ENCODE data around the gene FTO. TPM values are rescaled to one million over a fixed set of nuclear protein-coding genes. Genes with fewer than 3 reads are reported as not detected.
A peak's percentile ranks its signal among the peaks of the same experiment; 100 is the strongest.

FTO gene
- total and polyA plus RNA-seq, 4 experiments from 2014 or later: 61.5 to 126 (median 69.7) TPM

DNA sequence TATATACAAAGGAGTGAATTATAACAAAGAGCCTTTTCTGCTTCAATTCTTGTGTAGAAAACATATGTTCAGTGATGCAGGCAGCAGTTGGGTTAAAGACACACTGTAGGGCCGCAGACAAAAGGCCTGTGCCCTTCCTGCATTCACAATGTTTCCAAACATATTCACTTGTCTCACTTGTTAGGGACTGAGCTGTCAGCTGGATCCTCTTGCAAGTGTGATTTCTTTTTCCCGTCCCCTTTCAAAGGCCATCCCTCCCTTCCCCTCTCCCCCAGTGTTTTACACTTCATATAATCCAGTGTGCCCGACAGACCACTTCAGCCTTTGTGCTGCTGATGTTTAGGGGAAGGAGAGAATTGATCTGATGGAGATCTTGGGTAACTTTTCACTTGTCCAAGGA, 217.0 kb downstream of the FTO start:
- Mint-ChIP-seq H3K4me1 (peaks cover 2 to 6% (median 3%) of the 10 kb centered on the region in 4 donors), H3K4me3 (no peak overlapping the region), H3K27me3 (no peaks in the 10 kb centered on the region), H3K9me3 (no peaks in the 10 kb centered on the region), H3K27ac (no peak overlapping the region), H3K36me3 (peaks cover 2 to 26% of the 10 kb centered on the region in 2 donors)
- H3K36me3 ChIP-seq (ENCODE audit: insufficient read depth, low read length): no peaks in the 10 kb centered on the region
- CTCF ChIA-PET (ENCODE audit: partially characterized antibody): no interaction called here
- POLR2A ChIA-PET (ENCODE audit: partially characterized antibody): no interaction called here
- H3K9me3 ChIP-seq (ENCODE audit: control insufficient read depth in 1 of 2, low read length in 2 of 2): no peaks in the 10 kb centered on the region
- H3K4me3 ChIP-seq (ENCODE audit: low read length in 2 of 2): no peak overlapping the region
- no peaks in the 10 kb centered on the region for H3K27me3 ChIP-seq (ENCODE audit: insufficient read depth, low read length)
- no peaks in the 10 kb centered on the region for H3K4me1 ChIP-seq (ENCODE audit: insufficient read depth, low read length)
- H3K27ac ChIP-seq (ENCODE audit: low read depth, low read length): no peak overlapping the region
- intact Hi-C loops (cut with micrococcal nuclease): no loop called here
- no peak for DNase-seq

DNA sequence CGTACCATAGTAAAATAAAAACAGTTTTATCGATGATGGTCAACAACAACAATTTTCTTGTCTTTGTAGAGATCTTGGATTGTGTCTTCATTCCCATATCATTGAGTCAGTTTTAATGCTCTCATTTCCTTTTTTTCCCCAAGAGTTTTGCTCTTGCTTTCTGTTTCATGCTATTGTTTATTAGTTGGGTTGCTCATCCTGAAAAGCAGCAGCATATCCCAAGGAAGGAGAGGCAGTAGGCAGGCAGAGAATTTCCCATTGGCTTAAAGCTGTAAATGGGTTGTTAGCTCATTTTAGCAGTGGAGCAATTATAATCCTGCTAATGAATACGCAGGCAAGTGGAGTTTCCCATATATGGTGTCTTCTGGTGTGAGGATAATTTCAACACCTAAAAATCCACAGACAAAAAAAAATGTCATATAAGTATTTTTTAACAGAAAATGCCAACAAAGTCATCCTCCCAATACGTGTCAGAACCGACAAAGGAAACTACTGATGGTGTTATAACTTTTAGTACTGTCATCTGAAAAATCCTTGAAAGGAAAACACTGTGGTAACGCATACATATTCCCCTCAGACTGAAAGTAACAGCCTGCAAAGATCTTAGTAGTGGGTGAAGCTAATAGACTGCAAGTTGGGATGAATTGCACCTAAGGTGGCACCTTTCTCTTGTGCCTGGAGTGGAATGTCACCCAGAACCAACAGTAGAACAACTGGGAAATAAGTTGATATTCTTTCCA, 218.3 kb downstream of the FTO start:
- Histone ChIP-seq H3K4me1 (ENCODE audit: insufficient read depth, low read length) (no peaks in the 10 kb centered on the region), H3K27me3 (ENCODE audit: insufficient read depth, low read length) (no peaks in the 10 kb centered on the region), H3K27ac (ENCODE audit: low read depth, low read length) (no peak overlapping the region), H3K4me3 (ENCODE audit: low read length in 2 of 2) (no peak overlapping the region), H3K36me3 (ENCODE audit: insufficient read depth, low read length) (no peaks in the 10 kb centered on the region), H3K9me3 (ENCODE audit: control insufficient read depth in 1 of 2, low read length in 2 of 2) (no peaks in the 10 kb centered on the region)
- H3K4me3 Mint-ChIP-seq: no peak overlapping the region
- intact Hi-C loops (cut with micrococcal nuclease): no loop called here
- no peaks in the 10 kb centered on the region for H3K27me3 Mint-ChIP-seq
- DNase-seq: no peak
- peaks cover 2 to 6% (median 3%) of the 10 kb centered on the region in 4 donors for H3K4me1 Mint-ChIP-seq
- no peaks in the 10 kb centered on the region for H3K9me3 Mint-ChIP-seq
- ChIA-PET POLR2A (ENCODE audit: partially characterized antibody) (no interaction called here), CTCF (ENCODE audit: partially characterized antibody) (no interaction called here)
- peak overlapping the region in 1 of 7 donors; percentile 75 for H3K27ac Mint-ChIP-seq
- H3K36me3 Mint-ChIP-seq: peaks cover 2 to 17% of the 10 kb centered on the region in 2 donors

DNA sequence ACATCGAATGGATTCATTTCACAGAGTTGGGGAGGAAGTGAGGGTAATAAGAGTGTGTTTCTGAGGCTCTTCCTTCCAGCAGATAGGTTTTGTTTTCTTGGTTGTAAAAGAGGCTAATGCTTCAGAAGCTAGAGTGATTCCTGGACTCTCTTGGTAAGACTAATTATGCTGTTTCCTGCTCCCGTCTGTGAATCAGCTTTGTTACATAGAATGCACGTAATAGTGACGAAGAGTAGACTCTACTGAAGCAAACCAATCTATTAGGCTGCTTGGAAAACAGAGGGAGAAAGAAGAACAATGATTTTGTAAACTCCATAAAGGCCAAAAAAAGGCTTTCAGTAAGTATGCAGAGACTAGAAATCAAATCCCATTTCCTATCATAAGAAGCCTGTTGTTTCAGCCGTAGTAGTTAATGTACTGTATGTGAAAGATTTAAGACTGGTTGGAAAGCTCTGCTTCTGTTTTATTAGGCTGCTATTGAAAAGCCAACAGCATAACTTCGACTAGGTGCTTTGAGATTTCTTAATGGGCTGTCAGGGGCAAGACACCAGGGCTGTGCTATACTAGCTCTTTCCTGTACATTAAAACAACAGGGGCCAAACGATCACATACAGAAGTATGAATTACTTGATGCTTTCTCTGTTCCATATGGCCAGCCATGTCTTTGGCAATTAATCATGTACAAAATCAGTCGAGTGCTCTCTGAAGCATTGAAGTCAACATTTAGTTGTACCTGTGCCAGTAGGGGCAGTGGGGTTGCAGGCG, 219.0 kb downstream of the FTO start:
- ChIA-PET POLR2A (ENCODE audit: partially characterized antibody) (no interaction called here), CTCF (ENCODE audit: partially characterized antibody) (no interaction called here)
- Mint-ChIP-seq H3K4me1 (peaks cover 2 to 6% (median 3%) of the 10 kb centered on the region in 4 donors), H3K36me3 (peaks cover 2 to 17% of the 10 kb centered on the region in 2 donors), H3K9me3 (no peaks in the 10 kb centered on the region), H3K27ac (no peak overlapping the region), H3K27me3 (no peaks in the 10 kb centered on the region), H3K4me3 (no peak overlapping the region)
- Histone ChIP-seq H3K4me3 (ENCODE audit: low read length in 2 of 2) (no peak overlapping the region), H3K27me3 (ENCODE audit: insufficient read depth, low read length) (no peaks in the 10 kb centered on the region), H3K27ac (ENCODE audit: low read depth, low read length) (no peak overlapping the region), H3K36me3 (ENCODE audit: insufficient read depth, low read length) (no peaks in the 10 kb centered on the region), H3K9me3 (ENCODE audit: control insufficient read depth in 1 of 2, low read length in 2 of 2) (no peaks in the 10 kb centered on the region), H3K4me1 (ENCODE audit: insufficient read depth, low read length) (no peaks in the 10 kb centered on the region)
- DNase-seq: no peak
- intact Hi-C loops (cut with micrococcal nuclease): no loop called here

DNA sequence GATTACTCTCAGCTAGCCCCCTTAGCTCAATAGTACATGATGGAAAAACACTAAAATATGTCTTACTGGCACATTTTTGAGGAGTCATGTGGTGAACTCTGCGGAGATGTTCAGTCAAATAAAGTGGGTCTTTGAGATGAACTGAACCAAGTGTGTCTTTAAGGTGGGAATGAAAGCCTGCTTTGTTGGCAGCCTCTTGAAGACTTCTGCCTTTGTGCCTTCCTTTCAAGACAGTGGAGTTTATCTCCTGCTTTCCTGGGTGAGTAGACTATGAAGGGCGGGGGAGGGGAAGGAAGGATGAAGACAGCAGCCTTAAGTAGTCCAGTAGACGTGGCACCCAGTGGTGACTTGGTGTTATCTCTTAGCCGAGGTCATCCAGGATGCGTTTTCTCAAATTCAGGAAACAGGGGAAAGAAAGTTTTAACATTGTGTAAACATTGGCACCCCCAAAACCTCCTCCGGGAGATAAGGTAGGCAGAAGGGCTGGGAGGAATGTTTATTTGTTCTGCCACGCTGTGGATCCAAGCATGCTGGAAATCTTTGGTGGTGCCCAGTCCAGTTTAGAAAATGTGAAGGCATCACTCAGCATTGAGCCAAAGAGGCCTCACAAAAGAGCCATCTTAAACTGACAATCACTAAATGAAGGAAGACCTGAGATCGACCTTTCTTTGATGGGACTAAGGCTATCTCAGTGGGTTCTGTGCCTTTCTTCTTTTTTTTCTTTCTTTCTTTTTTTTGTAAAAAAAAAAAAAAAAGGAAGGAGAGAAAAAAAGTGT, 220.6 kb downstream of the FTO start:
- Histone ChIP-seq H3K4me3 (ENCODE audit: low read length in 2 of 2) (no peak overlapping the region), H3K27ac (ENCODE audit: low read depth, low read length) (no peak overlapping the region), H3K9me3 (ENCODE audit: control insufficient read depth in 1 of 2, low read length in 2 of 2) (no peaks in the 10 kb centered on the region), H3K36me3 (ENCODE audit: insufficient read depth, low read length) (no peaks in the 10 kb centered on the region), H3K4me1 (ENCODE audit: insufficient read depth, low read length) (no peaks in the 10 kb centered on the region), H3K27me3 (ENCODE audit: insufficient read depth, low read length) (no peaks in the 10 kb centered on the region)
- no peak for DNase-seq
- ChIA-PET POLR2A (ENCODE audit: partially characterized antibody) (no interaction called here), CTCF (ENCODE audit: partially characterized antibody) (no interaction called here)
- intact Hi-C loops (cut with micrococcal nuclease): no loop called here
- H3K4me1 Mint-ChIP-seq: peaks cover 2 to 6% (median 3%) of the 10 kb centered on the region in 4 donors
- H3K27ac Mint-ChIP-seq: no peak overlapping the region
- H3K4me3 Mint-ChIP-seq: no peak overlapping the region
- H3K36me3 Mint-ChIP-seq: peaks cover 2 to 12% of the 10 kb centered on the region in 2 donors
- no peaks in the 10 kb centered on the region for H3K27me3 Mint-ChIP-seq
- no peaks in the 10 kb centered on the region for H3K9me3 Mint-ChIP-seq

DNA sequence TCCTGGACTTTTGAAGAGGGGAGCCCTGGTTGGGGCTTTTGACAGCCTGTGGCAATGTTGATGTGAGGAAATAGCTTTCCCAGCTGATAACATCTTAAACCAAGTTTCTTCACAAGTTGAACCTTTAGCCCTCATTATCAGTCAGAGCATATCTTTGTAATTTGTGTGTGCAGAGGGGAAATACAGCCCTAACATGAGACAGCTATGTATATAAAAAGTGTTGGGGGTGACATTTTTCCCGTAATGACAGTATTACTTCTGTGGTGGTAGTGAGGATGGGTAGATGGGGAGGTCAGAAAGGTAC, 221.1 kb downstream of the FTO start:
- POLR2A ChIA-PET (ENCODE audit: partially characterized antibody): no interaction called here
- Histone ChIP-seq H3K36me3 (ENCODE audit: insufficient read depth, low read length) (no peaks in the 10 kb centered on the region), H3K4me1 (ENCODE audit: insufficient read depth, low read length) (no peaks in the 10 kb centered on the region), H3K9me3 (ENCODE audit: control insufficient read depth in 1 of 2, low read length in 2 of 2) (no peaks in the 10 kb centered on the region), H3K4me3 (ENCODE audit: low read length in 2 of 2) (no peak overlapping the region), H3K27ac (ENCODE audit: low read depth, low read length) (no peak overlapping the region), H3K27me3 (ENCODE audit: insufficient read depth, low read length) (no peaks in the 10 kb centered on the region)
- no peak for DNase-seq
- Mint-ChIP-seq H3K4me1 (peaks cover 2 to 6% (median 3%) of the 10 kb centered on the region in 4 donors), H3K4me3 (no peak overlapping the region), H3K9me3 (no peaks in the 10 kb centered on the region), H3K27me3 (no peaks in the 10 kb centered on the region), H3K36me3 (peaks cover 3 to 12% of the 10 kb centered on the region in 2 donors), H3K27ac (peak overlapping the region in 1 of 7 donors; percentile 65)
- CTCF ChIA-PET (ENCODE audit: partially characterized antibody): no interaction called here
- intact Hi-C loops (cut with micrococcal nuclease): no loop called here

DNA sequence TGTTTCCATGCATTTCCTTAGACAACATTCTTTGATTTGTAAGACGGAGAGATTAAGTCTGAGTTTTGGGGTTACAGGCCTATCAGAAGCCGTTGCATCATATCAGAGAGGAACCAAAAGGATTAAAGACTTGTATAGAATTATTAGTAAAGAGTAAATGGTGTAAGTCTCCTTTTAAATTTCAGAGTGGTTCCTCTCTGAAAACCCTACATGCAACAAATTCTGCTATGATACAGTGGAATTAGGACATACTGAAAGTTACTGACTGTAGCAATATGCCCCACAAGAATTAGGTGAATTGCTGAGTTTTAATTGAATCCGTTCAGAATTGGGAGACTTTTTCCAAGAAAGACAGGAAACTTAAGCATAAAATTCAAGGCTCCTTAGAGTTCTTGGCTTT, 221.6 kb downstream of the FTO start:
- no peak for DNase-seq
- Mint-ChIP-seq H3K36me3 (peaks cover 3 to 12% of the 10 kb centered on the region in 2 donors), H3K4me1 (peaks cover 2 to 6% (median 3%) of the 10 kb centered on the region in 4 donors), H3K27ac (peak overlapping the region in 1 of 7 donors; percentile 65), H3K27me3 (no peaks in the 10 kb centered on the region), H3K4me3 (no peak overlapping the region), H3K9me3 (no peaks in the 10 kb centered on the region)
- Histone ChIP-seq H3K4me1 (ENCODE audit: insufficient read depth, low read length) (no peaks in the 10 kb centered on the region), H3K27ac (ENCODE audit: low read depth, low read length) (no peak overlapping the region), H3K9me3 (ENCODE audit: control insufficient read depth in 1 of 2, low read length in 2 of 2) (no peaks in the 10 kb centered on the region), H3K27me3 (ENCODE audit: insufficient read depth, low read length) (no peaks in the 10 kb centered on the region), H3K36me3 (ENCODE audit: insufficient read depth, low read length) (no peaks in the 10 kb centered on the region), H3K4me3 (ENCODE audit: low read length in 2 of 2) (no peak overlapping the region)
- POLR2A ChIA-PET (ENCODE audit: partially characterized antibody): no interaction called here
- intact Hi-C loops (cut with micrococcal nuclease): no loop called here
- CTCF ChIA-PET (ENCODE audit: partially characterized antibody): no interaction called here

DNA sequence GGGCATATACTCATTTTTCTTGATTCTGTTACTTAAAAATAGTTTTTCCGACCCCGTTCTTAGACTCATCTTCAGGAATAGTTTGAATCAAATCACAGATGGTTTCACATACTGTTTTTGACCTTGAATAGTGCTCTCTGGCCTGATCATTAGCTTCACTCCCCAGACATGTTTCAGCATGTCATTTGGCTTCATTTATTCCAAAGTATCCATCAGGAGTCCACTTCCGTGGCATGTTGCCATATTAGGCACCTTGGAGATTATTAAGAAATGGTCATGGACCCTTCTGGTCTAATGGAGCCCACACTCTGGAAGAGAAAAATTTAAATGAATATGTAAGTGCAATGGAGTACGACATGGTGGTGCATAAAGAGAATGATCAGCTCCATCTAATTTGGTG, 222.3 kb downstream of the FTO start:
- POLR2A ChIA-PET (ENCODE audit: partially characterized antibody): no interaction called here

More for the DNA sequence above, 222.3 kb downstream of the FTO start:
- no peak overlapping the region for H3K27ac Mint-ChIP-seq
- peaks cover 2 to 6% (median 3%) of the 10 kb centered on the region in 4 donors for H3K4me1 Mint-ChIP-seq
- no peaks in the 10 kb centered on the region for H3K36me3 ChIP-seq (ENCODE audit: insufficient read depth, low read length)
- intact Hi-C loops (cut with micrococcal nuclease): no loop called here
- H3K27me3 Mint-ChIP-seq: no peaks in the 10 kb centered on the region
- no peaks in the 10 kb centered on the region for H3K9me3 ChIP-seq (ENCODE audit: control insufficient read depth in 1 of 2, low read length in 2 of 2)
- peaks cover 6 to 15% of the 10 kb centered on the region in 2 donors for H3K36me3 Mint-ChIP-seq
- CTCF ChIA-PET (ENCODE audit: partially characterized antibody): no interaction called here
- no peaks in the 10 kb centered on the region for H3K27me3 ChIP-seq (ENCODE audit: insufficient read depth, low read length)
- H3K4me3 Mint-ChIP-seq: no peak overlapping the region
- H3K4me1 ChIP-seq (ENCODE audit: insufficient read depth, low read length): no peaks in the 10 kb centered on the region
- H3K27ac ChIP-seq (ENCODE audit: low read depth, low read length): no peak overlapping the region
- no peaks in the 10 kb centered on the region for H3K9me3 Mint-ChIP-seq
- H3K4me3 ChIP-seq (ENCODE audit: low read length in 2 of 2): no peak overlapping the region
- no peak for DNase-seq

All from CD4-positive, alpha-beta memory T cell (primary cell).